GM21360 (cell line): ENCODE results near the gene NEK11.

Source experiments
- ATAC-seq: cut with Tn5 transposase; IDR thresholded peaks from one replicate; pipeline ENCODE4 v1.9.1; 2021; ENCODE audit warnings: mild to moderate bottlenecking, moderate library complexity; ENCODE audit not compliant: unreplicated experiment

Gene NEK11

DNA sequence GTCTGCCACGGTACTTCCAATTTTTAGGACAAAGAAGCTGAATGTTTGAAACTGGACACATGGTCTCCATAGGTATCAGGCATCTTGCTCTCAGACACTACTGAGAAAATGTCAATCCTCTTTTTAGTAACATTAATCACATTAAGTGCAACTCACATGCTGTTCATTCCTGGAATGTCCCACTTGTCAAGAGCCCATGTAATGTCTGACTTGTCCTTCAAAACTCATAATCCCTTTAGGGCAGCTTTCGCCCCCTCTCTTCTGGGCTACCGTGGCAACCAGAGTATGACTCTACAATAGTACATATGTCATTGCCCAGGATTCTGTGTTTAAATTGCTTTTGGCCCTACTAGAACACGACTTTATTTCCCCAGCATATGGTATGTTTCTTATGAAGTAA, 367.2 kb downstream of the NEK11 start:
- ATAC-seq, result no peak

DNA sequence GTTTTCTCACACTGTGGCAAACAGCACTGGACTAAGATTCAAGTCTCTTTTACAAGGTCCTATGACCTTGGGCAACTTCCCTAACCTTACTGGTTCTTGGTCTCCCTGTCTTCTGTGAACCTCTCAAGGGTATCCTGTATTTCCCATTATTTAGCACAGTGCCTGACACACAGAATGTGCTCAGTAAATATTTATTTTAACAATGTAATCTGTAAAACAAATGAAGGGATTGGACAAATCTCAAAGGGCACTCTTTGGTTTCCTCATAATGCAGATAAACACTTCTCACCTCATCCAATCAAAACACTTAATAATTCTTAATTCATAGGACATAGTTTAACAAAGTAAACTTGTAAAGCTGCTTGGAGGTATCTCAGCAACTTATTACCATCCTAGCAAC, 367.7 kb downstream of the NEK11 start:
- ATAC-seq, result no peak

DNA sequence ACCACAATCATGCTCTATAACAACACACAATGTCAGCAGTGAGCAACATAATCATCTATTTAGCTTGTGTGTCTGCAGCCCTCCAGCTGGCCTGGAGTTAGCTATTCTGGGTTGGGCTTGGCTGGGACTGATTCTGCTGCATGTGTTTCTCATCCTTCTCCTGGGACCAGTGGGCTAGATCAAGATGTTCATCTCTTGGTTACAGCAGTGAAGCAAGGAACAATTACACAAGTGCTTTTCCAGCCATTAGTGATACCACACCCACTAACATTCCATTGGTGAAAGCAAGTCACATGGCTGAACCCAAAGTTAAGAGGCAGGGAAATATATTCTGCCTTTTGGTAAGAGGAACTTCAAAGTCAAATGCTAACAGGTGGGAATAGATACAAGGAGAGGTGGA, 369.5 kb downstream of the NEK11 start:
- ATAC-seq, result no peak

DNA sequence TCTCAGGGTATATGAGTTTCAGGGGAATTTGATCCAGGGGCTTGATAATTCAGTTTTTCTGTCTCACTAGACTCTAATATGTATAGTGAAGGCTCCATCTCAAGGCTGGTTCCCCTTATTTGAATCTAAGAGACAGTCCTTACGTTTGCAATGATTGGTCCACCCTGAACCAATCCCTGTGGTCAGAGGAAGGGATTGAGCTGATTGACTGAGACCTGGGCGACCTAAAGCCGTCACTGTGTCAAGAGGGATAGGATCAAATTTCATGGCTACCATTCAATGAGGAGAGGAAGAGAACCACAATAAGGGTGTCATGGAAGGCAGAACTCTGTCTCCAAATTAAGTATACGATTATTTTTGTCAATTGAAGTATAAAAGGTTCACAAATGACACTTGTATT, 371.2 kb downstream of the NEK11 start:
- no peak for ATAC-seq
